ENCODE measurements around the gene PHACTR1.

Gene PHACTR1

GRCh38 chr6:13094781-13095425 lies 378.3 kb downstream of the PHACTR1 start:
- in situ Hi-C loops (cut with MboI; ENCODE audit: low sequenced_read_pairs) = no loop called here

GRCh38 chr6:13096084-13096483 lies 379.5 kb downstream of the PHACTR1 start:
- in situ Hi-C loops (cut with MboI; ENCODE audit: low sequenced_read_pairs) = no loop called here

GRCh38 chr6:13097454-13097853 lies 380.9 kb downstream of the PHACTR1 start:
- in situ Hi-C loops (cut with MboI; ENCODE audit: low sequenced_read_pairs) = no loop called here

GRCh38 chr6:13098006-13098405 lies 381.4 kb downstream of the PHACTR1 start:
- in situ Hi-C loops (cut with MboI; ENCODE audit: low sequenced_read_pairs) = no loop called here

GRCh38 chr6:13098793-13099570 lies 382.4 kb downstream of the PHACTR1 start:
- in situ Hi-C loops (cut with MboI; ENCODE audit: low sequenced_read_pairs) = no loop called here

- in situ Hi-C loops (cut with MboI; ENCODE audit: low sequenced_read_pairs) = no loop called here
Measured at GRCh38 chr6:13099771-13100170, 383.2 kb downstream of the PHACTR1 start.

GRCh38 chr6:13101409-13101808 lies 384.8 kb downstream of the PHACTR1 start:
- in situ Hi-C loops (cut with MboI; ENCODE audit: low sequenced_read_pairs) = no loop called here

- in situ Hi-C loops (cut with MboI; ENCODE audit: low sequenced_read_pairs) = no loop called here
Measured at GRCh38 chr6:13101985-13102384, 385.4 kb downstream of the PHACTR1 start.

GRCh38 chr6:13103169-13103568 lies 386.6 kb downstream of the PHACTR1 start:
- in situ Hi-C loops (cut with MboI; ENCODE audit: low sequenced_read_pairs) = no loop called here

GRCh38 chr6:13105139-13105538 lies 388.6 kb downstream of the PHACTR1 start:
- in situ Hi-C loops (cut with MboI; ENCODE audit: low sequenced_read_pairs) = no loop called here

- in situ Hi-C loops (cut with MboI; ENCODE audit: low sequenced_read_pairs) = no loop called here
Measured at GRCh38 chr6:13112921-13113320, 396.4 kb downstream of the PHACTR1 start.

- in situ Hi-C loops (cut with MboI; ENCODE audit: low sequenced_read_pairs) = no loop called here
Measured at GRCh38 chr6:13113376-13113775, 396.8 kb downstream of the PHACTR1 start.

GRCh38 chr6:13113981-13114593 lies 397.5 kb downstream of the PHACTR1 start:
- in situ Hi-C loops (cut with MboI; ENCODE audit: low sequenced_read_pairs) = no loop called here

GRCh38 chr6:13116155-13116554 lies 399.6 kb downstream of the PHACTR1 start:
- in situ Hi-C loops (cut with MboI; ENCODE audit: low sequenced_read_pairs) = no loop called here

- in situ Hi-C loops (cut with MboI; ENCODE audit: low sequenced_read_pairs) = no loop called here
Measured at GRCh38 chr6:13117570-13117969, 401.0 kb downstream of the PHACTR1 start.

- in situ Hi-C loops (cut with MboI; ENCODE audit: low sequenced_read_pairs) = no loop called here
Measured at GRCh38 chr6:13119549-13119948, 403.0 kb downstream of the PHACTR1 start.

GRCh38 chr6:13120483-13121482 lies 404.2 kb downstream of the PHACTR1 start:
- in situ Hi-C loops (cut with MboI; ENCODE audit: low sequenced_read_pairs) = no loop called here

GRCh38 chr6:13124131-13124530 lies 407.6 kb downstream of the PHACTR1 start:
- in situ Hi-C loops (cut with MboI; ENCODE audit: low sequenced_read_pairs) = no loop called here

- in situ Hi-C loops (cut with MboI; ENCODE audit: low sequenced_read_pairs) = no loop called here
Measured at GRCh38 chr6:13125841-13126240, 409.3 kb downstream of the PHACTR1 start.

GRCh38 chr6:13131935-13132661 lies 415.5 kb downstream of the PHACTR1 start:
- in situ Hi-C loops (cut with MboI; ENCODE audit: low sequenced_read_pairs) = no loop called here
